GM20431 (cell line): Measurements from ENCODE around the gene BCL2L2.
"Not testable (repeated sequence)": the region's sequence is repeated elsewhere in the genome, so short reads cannot be mapped to it uniquely, and the experiment has no call there.

Source experiments
- in situ Hi-C: fragments of 300-500 bp; cut with MseI, MboI; formaldehyde crosslinking; loops from one replicate; pipeline ENCODE4 v1.15.0; 2020; ENCODE audit warnings: low sequenced_read_pairs; ENCODE audit not compliant: unreplicated experiment

The BCL2L2 gene

GRCh38 chr14:23306412-23307145 lies at the start of gene BCL2L2:
TSS of gene BCL2L2 (plus strand) at chr14:23306833. CDS start at chr14:23307768, 935 bp downstream.
- in situ Hi-C loops, result no loop called here

GRCh38 chr14:23258256-23258655 lies 48.4 kb upstream of the BCL2L2 start:
- in situ Hi-C loops, result no loop called here

- in situ Hi-C loops, result no loop called here
Observed at GRCh38 chr14:23259426-23259825, 47.2 kb upstream of the BCL2L2 start.

GRCh38 chr14:23260849-23261248 lies 45.8 kb upstream of the BCL2L2 start:
- in situ Hi-C loops, result not testable (repeated sequence)

GRCh38 chr14:23269193-23269592 lies 37.4 kb upstream of the BCL2L2 start:
- in situ Hi-C loops, result no loop called here

GRCh38 chr14:23275412-23275811 lies 31.2 kb upstream of the BCL2L2 start:
- in situ Hi-C loops, result no loop called here

- in situ Hi-C loops, result no loop called here
Observed at GRCh38 chr14:23277189-23277588, 29.4 kb upstream of the BCL2L2 start.

GRCh38 chr14:23277928-23278327 lies 28.7 kb upstream of the BCL2L2 start:
- in situ Hi-C loops, result not testable (repeated sequence)

GRCh38 chr14:23281247-23281646 lies 25.4 kb upstream of the BCL2L2 start:
- in situ Hi-C loops, result no loop called here

GRCh38 chr14:23284654-23285529 lies 21.7 kb upstream of the BCL2L2 start:
- in situ Hi-C loops, result no loop called here

GRCh38 chr14:23285530-23286019 lies 21.1 kb upstream of the BCL2L2 start:
- in situ Hi-C loops, result no loop called here

- in situ Hi-C loops, result no loop called here
Observed at GRCh38 chr14:23286020-23286901, 20.4 kb upstream of the BCL2L2 start, which contains the start of gene HOMEZ. TSS of gene HOMEZ (minus strand) at chr14:23286132. CDS start at chr14:23285952, 180 bp downstream.

GRCh38 chr14:23286902-23287479 lies 19.6 kb upstream of the BCL2L2 start:
- in situ Hi-C loops, result no loop called here

- in situ Hi-C loops, result no loop called here
Observed at GRCh38 chr14:23294734-23295561, 11.7 kb upstream of the BCL2L2 start.

- in situ Hi-C loops, result no loop called here
Observed at GRCh38 chr14:23296012-23296777, 10.4 kb upstream of the BCL2L2 start.

GRCh38 chr14:23297096-23297495 lies 9.5 kb upstream of the BCL2L2 start:
- in situ Hi-C loops, result no loop called here

GRCh38 chr14:23297611-23298277 lies 8.9 kb upstream of the BCL2L2 start:
- in situ Hi-C loops, result no loop called here
